T-helper 1 cell treated with Interleukin-12 subunit alpha and Interleukin-12 subunit beta and Interleukin-4 antibody, amounts not matched to agents 30 μg/mL and 1 μg/mL, for 36 hours (primary cell): ENCODE measurements around the gene STAT3.
"Not testable (repeated sequence)": the region's sequence is repeated elsewhere in the genome, so short reads cannot be mapped to it uniquely, and the experiment has no call there.

ENCODE experiments used
- H3K27ac Mint-ChIP-seq: one replicate; pipeline ENCODE4 v1.8.0; 2021; ENCODE audit warnings: mild to moderate bottlenecking, mixed read lengths
- H3K27me3 Mint-ChIP-seq: one replicate; pipeline ENCODE4 v1.8.0; 2021; ENCODE audit warnings: low read depth, mixed read lengths
- H3K36me3 Mint-ChIP-seq: one replicate; pipeline ENCODE4 v1.8.0; 2021; ENCODE audit warnings: low read depth, mixed read lengths
- H3K4me1 Mint-ChIP-seq: one replicate; pipeline ENCODE4 v1.8.0; 2021; ENCODE audit warnings: low read depth, mixed read lengths
- H3K4me3 Mint-ChIP-seq: one replicate; pipeline ENCODE4 v1.8.0; 2021; ENCODE audit warnings: mild to moderate bottlenecking, moderate library complexity, mixed read lengths
- H3K9me3 Mint-ChIP-seq: one replicate; pipeline ENCODE4 v1.8.0; 2021; ENCODE audit warnings: mixed read lengths

STAT3 gene

GRCh38 chr17:42402117-42402516, 13.9 kb upstream of the STAT3 start:
- no peaks in the 10 kb centered on the region for H3K9me3 Mint-ChIP-seq
- peaks cover 26% of the 10 kb centered on the region for H3K4me1 Mint-ChIP-seq
- no peak overlapping the region for H3K4me3 Mint-ChIP-seq
- H3K27me3 Mint-ChIP-seq, result no peaks in the 10 kb centered on the region
- H3K27ac Mint-ChIP-seq, result peak overlapping the region; percentile 49
- no peaks in the 10 kb centered on the region for H3K36me3 Mint-ChIP-seq

- not testable (repeated sequence) for H3K4me3 Mint-ChIP-seq, H3K27ac Mint-ChIP-seq, H3K36me3 Mint-ChIP-seq, H3K9me3 Mint-ChIP-seq, H3K27me3 Mint-ChIP-seq
- H3K4me1 Mint-ChIP-seq, result peaks cover 28% of the 10 kb centered on the region
Measured at GRCh38 chr17:42400844-42401375, 12.7 kb upstream of the STAT3 start.

- H3K27me3 Mint-ChIP-seq, result no peaks in the 10 kb centered on the region
- peaks cover 2% of the 10 kb centered on the region for H3K36me3 Mint-ChIP-seq
- peak overlapping the region; percentile 19 for H3K27ac Mint-ChIP-seq
- peak overlapping the region; percentile 30 for H3K4me3 Mint-ChIP-seq
- peaks cover 27% of the 10 kb centered on the region for H3K4me1 Mint-ChIP-seq
- H3K9me3 Mint-ChIP-seq, result no peaks in the 10 kb centered on the region
Measured at GRCh38 chr17:42399948-42400843, 12.0 kb upstream of the STAT3 start.

- Mint-ChIP-seq H3K27ac (no peak overlapping the region), H3K36me3 (peaks cover 5% of the 10 kb centered on the region), H3K4me1 (peaks cover 31% of the 10 kb centered on the region), H3K9me3 (no peaks in the 10 kb centered on the region), H3K4me3 (no peak overlapping the region), H3K27me3 (no peaks in the 10 kb centered on the region)
Measured at GRCh38 chr17:42399121-42399520, 10.9 kb upstream of the STAT3 start.

GRCh38 chr17:42395601-42396000, 7.4 kb upstream of the STAT3 start:
- H3K9me3 Mint-ChIP-seq, H3K4me3 Mint-ChIP-seq: not testable (repeated sequence)

GRCh38 chr17:42394838-42395237, 6.6 kb upstream of the STAT3 start:
- peaks cover 26% of the 10 kb centered on the region for H3K4me1 Mint-ChIP-seq
- no peak overlapping the region for H3K4me3 Mint-ChIP-seq
- peak overlapping the region; percentile 57 for H3K27ac Mint-ChIP-seq
- no peaks in the 10 kb centered on the region for H3K9me3 Mint-ChIP-seq
- H3K27me3 Mint-ChIP-seq, result no peaks in the 10 kb centered on the region
- peaks cover 5% of the 10 kb centered on the region for H3K36me3 Mint-ChIP-seq

More at GRCh38 chr17:42395601-42396000, 7.4 kb upstream of the STAT3 start:
- H3K4me1 Mint-ChIP-seq, result peaks cover 26% of the 10 kb centered on the region
- not testable (repeated sequence) for H3K27ac Mint-ChIP-seq, H3K27me3 Mint-ChIP-seq, H3K36me3 Mint-ChIP-seq

GRCh38 chr17:42392692-42393415, 4.6 kb upstream of the STAT3 start:
- H3K4me3 Mint-ChIP-seq, result no peak overlapping the region
- peaks cover 28% of the 10 kb centered on the region for H3K4me1 Mint-ChIP-seq
- H3K27ac Mint-ChIP-seq, result peak overlapping the region; percentile 53
- H3K36me3 Mint-ChIP-seq, result peaks cover 5% of the 10 kb centered on the region
- H3K9me3 Mint-ChIP-seq, result no peaks in the 10 kb centered on the region
- no peaks in the 10 kb centered on the region for H3K27me3 Mint-ChIP-seq

- H3K27ac Mint-ChIP-seq, H3K27me3 Mint-ChIP-seq, H3K9me3 Mint-ChIP-seq, H3K4me3 Mint-ChIP-seq: not testable (repeated sequence)
- peaks cover 12% of the 10 kb centered on the region for H3K36me3 Mint-ChIP-seq
- peaks cover 36% of the 10 kb centered on the region for H3K4me1 Mint-ChIP-seq
Measured at GRCh38 chr17:42391439-42391838, 3.2 kb upstream of the STAT3 start.

GRCh38 chr17:42389899-42390298, 1.7 kb upstream of the STAT3 start:
- Mint-ChIP-seq H3K4me1 (peaks cover 39% of the 10 kb centered on the region), H3K36me3 (peaks cover 14% of the 10 kb centered on the region), H3K9me3 (no peaks in the 10 kb centered on the region), H3K27me3 (no peaks in the 10 kb centered on the region), H3K4me3 (peak overlapping the region; percentile 75), H3K27ac (peak overlapping the region; percentile 100)

GRCh38 chr17:42389135-42389417, 834 bp upstream of the STAT3 start:
- no peaks in the 10 kb centered on the region for H3K9me3 Mint-ChIP-seq
- H3K4me1 Mint-ChIP-seq, result peaks cover 37% of the 10 kb centered on the region
- no peaks in the 10 kb centered on the region for H3K27me3 Mint-ChIP-seq
- peak overlapping the region; percentile 92 for H3K4me3 Mint-ChIP-seq
- peaks cover 12% of the 10 kb centered on the region for H3K36me3 Mint-ChIP-seq
- peak overlapping the region; percentile 100 for H3K27ac Mint-ChIP-seq

- Mint-ChIP-seq H3K36me3 (peaks cover 12% of the 10 kb centered on the region), H3K4me1 (peaks cover 41% of the 10 kb centered on the region), H3K9me3 (no peaks in the 10 kb centered on the region), H3K27ac (peak overlapping the region; percentile 100), H3K4me3 (peak overlapping the region; percentile 92), H3K27me3 (no peaks in the 10 kb centered on the region)
Measured at GRCh38 chr17:42387661-42388380, 421 bp downstream of the STAT3 start.

- peaks cover 13% of the 10 kb centered on the region for H3K36me3 Mint-ChIP-seq
- peak overlapping the region; percentile 100 for H3K27ac Mint-ChIP-seq
- H3K4me3 Mint-ChIP-seq, result peak overlapping the region; percentile 92
- H3K4me1 Mint-ChIP-seq, result peaks cover 44% of the 10 kb centered on the region
- H3K27me3 Mint-ChIP-seq, result no peaks in the 10 kb centered on the region
- no peaks in the 10 kb centered on the region for H3K9me3 Mint-ChIP-seq
Measured at GRCh38 chr17:42386777-42387657, 1.2 kb downstream of the STAT3 start.

- peak overlapping the region; percentile 49 for H3K27ac Mint-ChIP-seq
- no peaks in the 10 kb centered on the region for H3K27me3 Mint-ChIP-seq
- peaks cover 21% of the 10 kb centered on the region for H3K36me3 Mint-ChIP-seq
- H3K4me1 Mint-ChIP-seq, result peaks cover 56% of the 10 kb centered on the region
- no peak overlapping the region for H3K4me3 Mint-ChIP-seq
- no peaks in the 10 kb centered on the region for H3K9me3 Mint-ChIP-seq
Measured at GRCh38 chr17:42381898-42382297, 6.3 kb downstream of the STAT3 start.

- peaks cover 18% of the 10 kb centered on the region for H3K36me3 Mint-ChIP-seq
- H3K4me1 Mint-ChIP-seq, result peaks cover 50% of the 10 kb centered on the region
- H3K27ac Mint-ChIP-seq, result peak overlapping the region; percentile 55
- H3K9me3 Mint-ChIP-seq, result no peaks in the 10 kb centered on the region
- no peak overlapping the region for H3K4me3 Mint-ChIP-seq
- H3K27me3 Mint-ChIP-seq, result no peaks in the 10 kb centered on the region
Measured at GRCh38 chr17:42380935-42381334, 7.3 kb downstream of the STAT3 start.
